Stimulated activated CD4-positive, alpha-beta T cell treated with anti-CD3 and anti-CD28 coated beads, Interleukin-1b, Interleukin-23, amount 100 ng/mL, for 4 hours (primary cell): ENCODE results near the gene OSM.

Source experiments
- DNase-seq, 2 donors: peaks; one replicate each; pipeline ENCODE4 v3.0.0-alpha.2; 2020; ENCODE audit warnings: low read depth in 2 of 2

Gene OSM

GRCh38 chr22:30266445-30267381, at the start of gene OSM:
Gene OSM, minus strand, starts transcription at chr22:30266851. Its CDS starts 52 bp downstream, at chr22:30266799.
- DNase-seq: peak in 1 of 2 donors; percentile 51

- no peak for DNase-seq
Measured at GRCh38 chr22:30315962-30316576, 49.4 kb upstream of the OSM start.

GRCh38 chr22:30314915-30315314, 48.3 kb upstream of the OSM start:
- peak; percentile 27 to 31 for DNase-seq

- no peak for DNase-seq
Measured at GRCh38 chr22:30313527-30314363, 47.1 kb upstream of the OSM start.

- no peak for DNase-seq
Measured at GRCh38 chr22:30312053-30312452, 45.4 kb upstream of the OSM start.

GRCh38 chr22:30310881-30311771, 44.5 kb upstream of the OSM start:
- no peak for DNase-seq

GRCh38 chr22:30309951-30310741, 43.5 kb upstream of the OSM start:
- no peak for DNase-seq

GRCh38 chr22:30308518-30309230, 42.0 kb upstream of the OSM start:
- no peak for DNase-seq

- DNase-seq: no peak
Measured at GRCh38 chr22:30308093-30308492, 41.4 kb upstream of the OSM start.

GRCh38 chr22:30307041-30307574, 40.5 kb upstream of the OSM start:
- no peak for DNase-seq

- DNase-seq: no peak
Measured at GRCh38 chr22:30306627-30307011, 40.0 kb upstream of the OSM start.

GRCh38 chr22:30305906-30306626, 39.4 kb upstream of the OSM start:
- no peak for DNase-seq

- no peak for DNase-seq
Measured at GRCh38 chr22:30305519-30305905, 38.9 kb upstream of the OSM start.

- no peak for DNase-seq
Measured at GRCh38 chr22:30304495-30305244, 38.0 kb upstream of the OSM start.

GRCh38 chr22:30302810-30303138, 36.1 kb upstream of the OSM start:
- no peak for DNase-seq

- DNase-seq: no peak
Measured at GRCh38 chr22:30301995-30302809, 35.6 kb upstream of the OSM start.

- DNase-seq: no peak
Measured at GRCh38 chr22:30299322-30299721, 32.7 kb upstream of the OSM start.
